OCI-LY7 (cell line): ENCODE measurements around the gene DDTL. TPM values are rescaled to one million over a fixed set of nuclear protein-coding genes. Genes with fewer than 3 reads are reported as not detected.

Source experiments
- BruUV-seq: library from RNA; stranded (reverse); fragments of 400-500 nt; replicated peaks from 2 replicates; lab custom pipeline; 2021; lab: Mats Ljungman, UMichigan
- CTCF ChIA-PET: fragments of 300-600 bp; sonication (Branson Sonifier 250); formaldehyde crosslinking; loops from one replicate; lab custom pipeline; 2022; ENCODE audit warnings: antibody characterized with exemption; ENCODE audit not compliant: unreplicated experiment; lab: Charles Lee
- POLR2A ChIA-PET: fragments of 300-600 bp; sonication (Branson Sonifier 250); formaldehyde crosslinking; loops from one replicate; lab custom pipeline; 2022; ENCODE audit warnings: antibody characterized with exemption; lab: Charles Lee
- DNase-seq: peaks from one replicate; pipeline ENCODE4 v3.0.0-alpha.2; 2015; ENCODE audit warnings: low spot score
- H2AFZ ChIP-seq: fragments of 200-600 bp; sonication (generic), shearing (Covaris generic); 2 replicates; pipeline ENCODE4 v1.6.1; 2014; ENCODE audit warnings: mild to moderate bottlenecking, antibody characterized with exemption, low read length, moderate library complexity
- H3K27ac ChIP-seq: fragments of 200-600 bp; sonication (generic); 2 replicates; pipeline ENCODE4 v1.5.1; 2014; ENCODE audit warnings: mixed run types, low read depth, mild to moderate bottlenecking, moderate library complexity, low read length, inconsistent platforms; ENCODE audit not compliant: poor library complexity, severe bottlenecking
- H3K36me3 ChIP-seq: fragments of 200-600 bp; sonication (generic); 2 replicates; pipeline ENCODE4 v1.6.1; 2014; ENCODE audit warnings: mild to moderate bottlenecking, antibody characterized with exemption, low read length, moderate library complexity, mixed read lengths; ENCODE audit not compliant: insufficient read depth
- H3K4me1 ChIP-seq: fragments of 200-600 bp; sonication (generic); 2 replicates; pipeline ENCODE4 v1.5.1; 2014; ENCODE audit warnings: mild to moderate bottlenecking, low read length; ENCODE audit not compliant: insufficient read depth, poor library complexity, severe bottlenecking
- H3K4me2 ChIP-seq: fragments of 200-600 bp; sonication (generic); 2 replicates; pipeline ENCODE4 v1.6.1; 2014; ENCODE audit warnings: mild to moderate bottlenecking, low read length
- H3K4me3 ChIP-seq: fragments of 200-600 bp; sonication (generic); 2 replicates; pipeline ENCODE4 v1.5.1; 2014; ENCODE audit warnings: mild to moderate bottlenecking, low read depth, low read length; ENCODE audit not compliant: poor library complexity, severe bottlenecking
- H3K79me2 ChIP-seq: fragments of 200-600 bp; sonication (generic); 2 replicates; pipeline ENCODE4 v1.6.1; 2016; ENCODE audit warnings: low read depth, mild to moderate bottlenecking, low read length, moderate library complexity, mixed read lengths; ENCODE audit not compliant: insufficient read depth
- H3K9me2 ChIP-seq: fragments of 200-600 bp; sonication (generic); 2 replicates; pipeline ENCODE4 v1.6.1; 2016; ENCODE audit warnings: mild to moderate bottlenecking, low read length, mixed read lengths; ENCODE audit not compliant: insufficient read depth
- H3K9me3 ChIP-seq: fragments of 200-600 bp; sonication (generic); 2 replicates; pipeline ENCODE4 v1.6.1; 2014; ENCODE audit warnings: mild to moderate bottlenecking, mixed run types, low read length, mixed read lengths
- H4K20me1 ChIP-seq: fragments of 200-600 bp; sonication (generic); 2 replicates; pipeline ENCODE4 v1.6.1; 2014; ENCODE audit warnings: mild to moderate bottlenecking, antibody characterized with exemption, low read length, moderate library complexity, mixed read lengths; ENCODE audit not compliant: insufficient read depth
- EZH2phosphoT487 ChIP-seq: fragments of 200-600 bp; sonication (generic); IDR thresholded peaks from 2 replicates; pipeline ENCODE4 v1.6.1; 2018; ENCODE audit warnings: low read depth, borderline replicate concordance, mild to moderate bottlenecking, mixed run types, antibody characterized with exemption, low read length, moderate library complexity, mixed read lengths
- intact Hi-C: fragments of 100-400 bp; cut with micrococcal nuclease; formaldehyde crosslinking; loops from one replicate; pipeline ENCODE4 v1.10.0; 2022; ENCODE audit not compliant: unreplicated experiment
- total RNA-seq, 2 experiments: library from RNA; depleted of rRNA in 1 of 2; stranded (reverse); fragments of >200 nt in 1 of 2; shearing (Covaris generic) in 1 of 2; gene quantifications; 2 replicates each; pipeline ENCODE4 v1.2.3, GENCODE V29; 2014 to 2022
- TF ChIP-seq, protein P1 (sequence below): fragments of 200-600 bp; sonication (generic); conservative IDR thresholded peaks from 2 replicates; pipeline ENCODE4 v1.5.1; 2014; ENCODE audit warnings: mild to moderate bottlenecking, antibody characterized with exemption, low read length, moderate library complexity, mixed read lengths

Gene DDTL
- total RNA-seq, 2 experiments from 2014 or later, result 4.1 to 4.6 TPM

DNA sequence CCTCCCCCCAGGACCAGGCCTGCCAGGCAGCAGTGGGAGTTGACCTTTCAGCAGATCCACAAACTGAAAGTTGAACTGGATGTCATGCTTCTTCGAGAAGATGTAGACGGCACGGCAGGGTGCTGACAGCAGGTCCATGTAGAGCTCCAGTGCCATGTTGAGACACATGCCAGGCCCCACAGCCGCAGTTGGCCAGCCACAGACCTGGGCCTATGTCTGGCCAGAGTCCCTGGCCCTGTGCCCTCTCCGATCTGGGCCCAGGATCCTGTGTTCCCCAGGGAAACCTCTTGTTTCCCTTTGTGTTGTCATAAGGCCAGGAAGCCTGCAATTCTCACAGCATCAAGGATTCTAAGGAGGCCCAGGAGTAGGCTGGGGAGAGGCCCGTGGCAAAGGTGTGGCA, 38.5 kb downstream of the DDTL start, which contains the start of gene GSTT4:
Gene GSTT4 (minus strand): TSS at position 253 of the 400 bp plus-strand sequence. CDS start 97 bp downstream, at position 156.
- CTCF ChIA-PET, result no interaction called here
- H3K4me1 ChIP-seq, result no peaks in the 10 kb centered on the region
- H3K4me2 ChIP-seq, result no peak within 1 kb of the TSS
- no peaks in the 10 kb centered on the region for H3K9me2 ChIP-seq
- POLR2A ChIA-PET, result interaction anchor here (1.2 kb wide), 1 partner anchor 25 kb away, joined by 3 read pairs; no protein-coding TSS in a partner anchor
- no peak within 1 kb of the TSS for H2AFZ ChIP-seq
- H3K4me3 ChIP-seq, result no peak within 1 kb of the TSS
- H3K27ac ChIP-seq, result no peak within 1 kb of the TSS
- H3K9me3 ChIP-seq, result peaks cover 8% of the 10 kb centered on the region; the same call in 1 of the 2 replicates
- no peaks in the 10 kb centered on the region for H3K36me3 ChIP-seq
- DNase-seq, result no peak
- H3K79me2 ChIP-seq, result no peaks in the 10 kb centered on the region
- H4K20me1 ChIP-seq, result no peaks in the 10 kb centered on the region
- BruUV-seq, result no TSS peak
- no peak for TF ChIP-seq EZH2phosphoT487
- TF ChIP-seq, protein P1, sequence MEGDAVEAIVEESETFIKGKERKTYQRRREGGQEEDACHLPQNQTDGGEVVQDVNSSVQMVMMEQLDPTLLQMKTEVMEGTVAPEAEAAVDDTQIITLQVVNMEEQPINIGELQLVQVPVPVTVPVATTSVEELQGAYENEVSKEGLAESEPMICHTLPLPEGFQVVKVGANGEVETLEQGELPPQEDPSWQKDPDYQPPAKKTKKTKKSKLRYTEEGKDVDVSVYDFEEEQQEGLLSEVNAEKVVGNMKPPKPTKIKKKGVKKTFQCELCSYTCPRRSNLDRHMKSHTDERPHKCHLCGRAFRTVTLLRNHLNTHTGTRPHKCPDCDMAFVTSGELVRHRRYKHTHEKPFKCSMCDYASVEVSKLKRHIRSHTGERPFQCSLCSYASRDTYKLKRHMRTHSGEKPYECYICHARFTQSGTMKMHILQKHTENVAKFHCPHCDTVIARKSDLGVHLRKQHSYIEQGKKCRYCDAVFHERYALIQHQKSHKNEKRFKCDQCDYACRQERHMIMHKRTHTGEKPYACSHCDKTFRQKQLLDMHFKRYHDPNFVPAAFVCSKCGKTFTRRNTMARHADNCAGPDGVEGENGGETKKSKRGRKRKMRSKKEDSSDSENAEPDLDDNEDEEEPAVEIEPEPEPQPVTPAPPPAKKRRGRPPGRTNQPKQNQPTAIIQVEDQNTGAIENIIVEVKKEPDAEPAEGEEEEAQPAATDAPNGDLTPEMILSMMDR, result no peak
- intact Hi-C loops, result no loop called here

DNA sequence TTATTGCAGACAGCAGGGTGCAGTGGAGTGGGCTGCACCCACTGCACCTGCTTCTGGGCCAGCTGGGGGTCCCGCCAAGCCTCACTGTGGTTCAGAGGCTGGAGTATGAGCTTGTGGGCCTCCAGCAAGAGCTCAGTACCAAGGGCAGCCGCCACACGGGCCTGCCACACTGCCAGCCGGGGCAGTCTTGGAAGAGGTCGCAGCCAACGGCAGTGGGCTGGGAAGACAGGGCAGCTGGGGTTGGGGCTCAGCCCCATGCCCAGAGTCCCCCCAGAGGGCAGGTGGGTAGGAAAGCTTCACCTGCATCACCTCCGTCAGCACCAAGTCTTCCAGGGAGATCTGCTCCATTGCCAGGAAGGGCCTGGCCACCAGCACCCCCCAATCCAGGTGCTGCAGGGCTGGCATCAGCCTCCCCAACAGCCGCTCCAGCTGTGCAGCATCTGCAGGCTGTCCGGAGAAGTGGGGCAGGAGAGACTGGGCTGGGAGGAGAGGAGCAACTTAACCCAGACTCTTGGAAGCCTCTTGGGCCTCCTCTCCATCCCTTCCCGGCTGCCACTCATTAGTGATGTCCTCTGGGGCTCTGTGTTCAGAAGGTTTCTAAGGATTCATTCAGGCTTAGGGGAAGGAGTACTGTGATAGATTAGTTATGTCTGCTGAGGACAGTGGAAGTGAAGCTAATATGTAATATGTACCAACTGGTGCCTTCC, 39.7 kb downstream of the DDTL start:
- Histone ChIP-seq H3K9me2 (no peaks in the 10 kb centered on the region), H4K20me1 (no peaks in the 10 kb centered on the region), H3K4me2 (no peak overlapping the region), H3K9me3 (peaks cover 9% of the 10 kb centered on the region; the same call in 1 of the 2 replicates), H3K4me1 (peaks cover 5% of the 10 kb centered on the region), H3K27ac (no peak overlapping the region), H3K36me3 (no peaks in the 10 kb centered on the region), H3K4me3 (no peak overlapping the region), H3K79me2 (no peaks in the 10 kb centered on the region), H2AFZ (no peak overlapping the region)
- POLR2A ChIA-PET, result no interaction called here
- intact Hi-C loops, result no loop called here
- no peak for DNase-seq
- TF ChIP-seq, protein P1, result no peak
- TF ChIP-seq EZH2phosphoT487, result no peak
- BruUV-seq, result no TSS peak
- CTCF ChIA-PET, result no interaction called here

DNA sequence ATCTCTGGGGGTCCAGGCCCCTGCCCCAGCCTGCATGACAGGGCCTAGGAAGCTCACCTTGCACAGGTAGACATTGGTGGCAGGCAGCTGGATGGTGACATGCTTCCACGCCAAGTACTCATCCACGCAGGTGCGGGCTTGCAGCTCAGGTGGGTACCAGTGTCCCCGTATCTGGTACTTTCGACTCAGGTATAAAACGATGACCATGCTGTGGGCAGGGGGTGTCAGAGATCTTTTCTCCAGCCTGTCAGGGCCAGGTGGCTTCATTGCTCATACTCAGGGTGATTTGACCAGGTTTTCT, 40.2 kb downstream of the DDTL start:
- no peak overlapping the region for H2AFZ ChIP-seq
- POLR2A ChIA-PET, result no interaction called here
- H3K27ac ChIP-seq, result no peak overlapping the region
- CTCF ChIA-PET, result no interaction called here
- H3K36me3 ChIP-seq, result no peaks in the 10 kb centered on the region
- no peaks in the 10 kb centered on the region for H4K20me1 ChIP-seq
- peaks cover 5% of the 10 kb centered on the region for H3K4me1 ChIP-seq
- intact Hi-C loops, result no loop called here
- DNase-seq, result no peak
- no peak overlapping the region for H3K4me2 ChIP-seq
- H3K4me3 ChIP-seq, result no peak overlapping the region
- H3K9me2 ChIP-seq, result no peaks in the 10 kb centered on the region
- BruUV-seq, result no TSS peak
- peaks cover 4% of the 10 kb centered on the region for H3K79me2 ChIP-seq
- TF ChIP-seq, protein P1, result no peak
- no peak for TF ChIP-seq EZH2phosphoT487
- H3K9me3 ChIP-seq, result peaks cover 9% of the 10 kb centered on the region; the same call in 1 of the 2 replicates
